ENCODE measurements around the gene CHRNA10. TPM values are rescaled to one million over a fixed set of nuclear protein-coding genes. Genes with fewer than 3 reads are reported as not detected.

Gene CHRNA10
- total and polyA plus RNA-seq, 10 of the 15 experiments (the other 5 are each of a cell fraction or from before 2014, with no cell fraction given) = 0.14 to 1.5 (median 0.57) TPM

GRCh38 chr11:3635641-3636375, 35.4 kb downstream of the CHRNA10 start:
- no peaks in the 10 kb centered on the region for H3K36me3 ChIP-seq (ENCODE audit: control insufficient read depth in 2 of 2, insufficient read depth in 2 of 2, low read length in 1 of 2)
- H3K4me3 ChIP-seq = no peak overlapping the region
- no peak for ATAC-seq
- H4K20me1 ChIP-seq (ENCODE audit: control insufficient read depth, insufficient read depth) = no peaks in the 10 kb centered on the region
- no peaks in the 10 kb centered on the region for H3K4me1 ChIP-seq (ENCODE audit: control insufficient read depth, insufficient read depth, low read length)
- in situ Hi-C loops (cut with MboI) = loop anchor here (10.0 kb wide), 1 partner anchor 59 kb away; no protein-coding TSS in a partner anchor
- SMC1A ChIA-PET (ENCODE audit: uncharacterized antibody, unreplicated experiment) = no interaction called here
- RAD21 ChIA-PET (ENCODE audit: unreplicated experiment) = no interaction called here
- 41% methylated on average over 15 of the region's 15 CpGs for WGBS (ENCODE audit: insufficient coverage, insufficient replicate concordance, low lambda C conversion rate, missing lambda C conversion rate)
- CTCF ChIA-PET = no interaction called here
- H3K9me3 ChIP-seq (replicated peaks; ENCODE audit: control insufficient read depth, insufficient read depth, low read length) = no peaks in the 10 kb centered on the region
- no peak overlapping the region for H3K4me2 ChIP-seq (ENCODE audit: control insufficient read depth, insufficient read depth)
- H3K27me3 ChIP-seq (replicated peaks in 1 of 2; ENCODE audit: control insufficient read depth in 2 of 2, insufficient read depth in 2 of 2, low read length in 1 of 2) = no peaks in the 10 kb centered on the region; a peak in 3 of 4 replicates
- intact Hi-C loops (cut with micrococcal nuclease; ENCODE audit: unreplicated experiment) = no loop called here
- no peak overlapping the region for H2AFZ ChIP-seq (ENCODE audit: control insufficient read depth, low read depth, low read length)
- POLR2A ChIA-PET = no interaction called here
- no peaks in the 10 kb centered on the region for H3K79me2 ChIP-seq (ENCODE audit: control insufficient read depth, insufficient read depth, low read length)
- no TSS peak for BruUV-seq (replicated peaks)
- no peak for TF ChIP-seq SP1 (IDR thresholded peaks at IDR 0.05; ENCODE audit: low read depth, low read length)
- no peak for TF ChIP-seq IRF4 (IDR thresholded peaks at IDR 0.05; ENCODE audit: low read depth, low read length)
- TF ChIP-seq CUX1 (IDR thresholded peaks at IDR 0.05; ENCODE audit: insufficient replicate concordance, low read depth, low read length) = no peak
- TF ChIP-seq NR2F1 (conservative IDR thresholded peaks at IDR 0.05) = no peak
- no peak for TF ChIP-seq ZNF207 (IDR thresholded peaks at IDR 0.05; ENCODE audit: borderline replicate concordance)
- no peak for TF ChIP-seq RUNX3 (IDR thresholded peaks at IDR 0.05; ENCODE audit: low read length)
- no peak overlapping the region for H3K9ac ChIP-seq (ENCODE audit: control insufficient read depth, insufficient read depth, low read length)
- H3K27ac ChIP-seq (ENCODE audit: control insufficient read depth, insufficient read depth) = no peak overlapping the region
- no peak for FAIRE-seq
- DNase-seq (ENCODE audit: low read depth, low spot score) = no peak

All from GM12878 (cell line).